Fibroblast of villous mesenchyme (primary cell): ENCODE measurements around the gene LZTFL1. TPM values are rescaled to one million over a fixed set of nuclear protein-coding genes. Genes with fewer than 3 reads are reported as not detected.

Source experiments
- DNase-seq: peaks from one replicate; pipeline ENCODE4 v3.0.0-alpha.2; 2010; ENCODE audit warnings: low read depth
- H3K4me3 ChIP-seq: 2 replicates; pipeline ENCODE4 v1.5.1; 2011; ENCODE audit warnings: low read depth, mild to moderate bottlenecking, low read length
- CTCF ChIP-seq: IDR thresholded peaks from 2 replicates; pipeline ENCODE4 v1.5.1; 2012; ENCODE audit warnings: low read depth, mild to moderate bottlenecking, low read length; ENCODE audit not compliant: insufficient read depth
- total RNA-seq: library from RNA; depleted of rRNA; stranded (reverse); fragments of >200 nt; gene quantifications from 2 replicates; pipeline ENCODE4 v1.2.3, GENCODE V29; 2012

Gene LZTFL1
- total RNA-seq, 1 donor, result 18.6 TPM

GRCh38 chr3:45781271-45781670, 60.6 kb downstream of the LZTFL1 start:
- no peak overlapping the region for H3K4me3 ChIP-seq
- no peak for TF ChIP-seq CTCF
- no peak for DNase-seq

GRCh38 chr3:45779746-45780735, 61.9 kb downstream of the LZTFL1 start:
- no peak for DNase-seq
- H3K4me3 ChIP-seq, result no peak overlapping the region
- TF ChIP-seq CTCF, result no peak

- no peak overlapping the region for H3K4me3 ChIP-seq
- no peak for DNase-seq
- TF ChIP-seq CTCF, result no peak
These were observed 63.1 kb downstream of the LZTFL1 start for GRCh38 chr3:45778761-45779201.

GRCh38 chr3:45777746-45778386, 64.1 kb downstream of the LZTFL1 start:
- H3K4me3 ChIP-seq, result no peak overlapping the region
- DNase-seq, result no peak
- TF ChIP-seq CTCF, result no peak

GRCh38 chr3:45777111-45777745, 64.7 kb downstream of the LZTFL1 start:
- DNase-seq, result no peak
- no peak for TF ChIP-seq CTCF
- no peak overlapping the region for H3K4me3 ChIP-seq

- no peak for TF ChIP-seq CTCF
- DNase-seq, result no peak
These were observed 65.3 kb downstream of the LZTFL1 start for GRCh38 chr3:45776611-45777010.

More at GRCh38 chr3:45776611-45777010, 65.3 kb downstream of the LZTFL1 start:
- no peak overlapping the region for H3K4me3 ChIP-seq
